Islet precursor cell (in vitro differentiated cells): ENCODE data around the gene DCAKD.

ENCODE experiments used
- DNase-seq: peaks from one replicate; pipeline ENCODE4 v3.0.0-alpha.2; 2018

The DCAKD gene

GRCh38 chr17:45051060-45051719 is at the start of gene DCAKD:
TSS of gene DCAKD (minus strand) at chr17:45051632. CDS start at chr17:45034885, 16,747 bp downstream.
- peak; percentile 99 for DNase-seq

GRCh38 chr17:45098869-45099616 is 47.6 kb upstream of the DCAKD start:
- DNase-seq: peak; percentile 96

- no peak for DNase-seq
Measured at GRCh38 chr17:45098081-45098868, 46.8 kb upstream of the DCAKD start.

GRCh38 chr17:45096926-45097325 is 45.5 kb upstream of the DCAKD start:
- DNase-seq: no peak

- DNase-seq: peak; percentile 68
Measured at GRCh38 chr17:45096141-45096540, 44.7 kb upstream of the DCAKD start.

GRCh38 chr17:45093444-45094110 is 42.1 kb upstream of the DCAKD start:
- DNase-seq: no peak

GRCh38 chr17:45092911-45093430 is 41.5 kb upstream of the DCAKD start:
- peak; percentile 96 for DNase-seq

GRCh38 chr17:45091778-45092425 is 40.5 kb upstream of the DCAKD start:
- peak; percentile 55 for DNase-seq

GRCh38 chr17:45090711-45091110 is 39.3 kb upstream of the DCAKD start:
- DNase-seq: no peak

- no peak for DNase-seq
Measured at GRCh38 chr17:45088741-45089140, 37.3 kb upstream of the DCAKD start.

- no peak for DNase-seq
Measured at GRCh38 chr17:45087978-45088377, 36.5 kb upstream of the DCAKD start.

GRCh38 chr17:45087504-45087975 is 36.1 kb upstream of the DCAKD start:
- no peak for DNase-seq

- no peak for DNase-seq
Measured at GRCh38 chr17:45086865-45087503, 35.6 kb upstream of the DCAKD start.

GRCh38 chr17:45086391-45086790 is 35.0 kb upstream of the DCAKD start:
- DNase-seq: no peak

- DNase-seq: no peak
Measured at GRCh38 chr17:45081047-45081703, 29.7 kb upstream of the DCAKD start.

- no peak for DNase-seq
Measured at GRCh38 chr17:45077643-45078042, 26.2 kb upstream of the DCAKD start.

- DNase-seq: no peak
Measured at GRCh38 chr17:45073414-45074070, 22.1 kb upstream of the DCAKD start.

GRCh38 chr17:45070809-45071208 is 19.4 kb upstream of the DCAKD start:
- no peak for DNase-seq

- no peak for DNase-seq
Measured at GRCh38 chr17:45070001-45070400, 18.6 kb upstream of the DCAKD start.

- no peak for DNase-seq
Measured at GRCh38 chr17:45067637-45068036, 16.2 kb upstream of the DCAKD start.

GRCh38 chr17:45063198-45063597 is 11.8 kb upstream of the DCAKD start:
- DNase-seq: no peak
